Measurements from ENCODE around the gene KLHL7.
"Not testable (repeated sequence)": the region's sequence is repeated elsewhere in the genome, so short reads cannot be mapped to it uniquely, and the experiment has no call there.

- TF ChIP-seq EGR1 (IDR thresholded peaks at IDR 0.05; ENCODE audit: low read depth in 2 of 2); GABPA (IDR thresholded peaks at IDR 0.05 in 1 of 2, conservative IDR thresholded peaks at IDR 0.05 in 1 of 2); JUND (IDR thresholded peaks at IDR 0.05); FOXA2 (IDR thresholded peaks at IDR 0.05); SP1 (IDR thresholded peaks at IDR 0.05); RAD21 (IDR thresholded peaks at IDR 0.05); TAF1 (conservative IDR thresholded peaks at IDR 0.05); YY1 (IDR thresholded peaks at IDR 0.05); HNF4G (IDR thresholded peaks at IDR 0.05); NR2F2 (IDR thresholded peaks at IDR 0.05): not testable (repeated sequence)
- TF ChIP-seq, protein P1, sequence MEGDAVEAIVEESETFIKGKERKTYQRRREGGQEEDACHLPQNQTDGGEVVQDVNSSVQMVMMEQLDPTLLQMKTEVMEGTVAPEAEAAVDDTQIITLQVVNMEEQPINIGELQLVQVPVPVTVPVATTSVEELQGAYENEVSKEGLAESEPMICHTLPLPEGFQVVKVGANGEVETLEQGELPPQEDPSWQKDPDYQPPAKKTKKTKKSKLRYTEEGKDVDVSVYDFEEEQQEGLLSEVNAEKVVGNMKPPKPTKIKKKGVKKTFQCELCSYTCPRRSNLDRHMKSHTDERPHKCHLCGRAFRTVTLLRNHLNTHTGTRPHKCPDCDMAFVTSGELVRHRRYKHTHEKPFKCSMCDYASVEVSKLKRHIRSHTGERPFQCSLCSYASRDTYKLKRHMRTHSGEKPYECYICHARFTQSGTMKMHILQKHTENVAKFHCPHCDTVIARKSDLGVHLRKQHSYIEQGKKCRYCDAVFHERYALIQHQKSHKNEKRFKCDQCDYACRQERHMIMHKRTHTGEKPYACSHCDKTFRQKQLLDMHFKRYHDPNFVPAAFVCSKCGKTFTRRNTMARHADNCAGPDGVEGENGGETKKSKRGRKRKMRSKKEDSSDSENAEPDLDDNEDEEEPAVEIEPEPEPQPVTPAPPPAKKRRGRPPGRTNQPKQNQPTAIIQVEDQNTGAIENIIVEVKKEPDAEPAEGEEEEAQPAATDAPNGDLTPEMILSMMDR (IDR thresholded peaks at IDR 0.05; ENCODE audit: low read depth, low read length, missing input control) = not testable (repeated sequence)
- TF ChIP-seq, protein P2, sequence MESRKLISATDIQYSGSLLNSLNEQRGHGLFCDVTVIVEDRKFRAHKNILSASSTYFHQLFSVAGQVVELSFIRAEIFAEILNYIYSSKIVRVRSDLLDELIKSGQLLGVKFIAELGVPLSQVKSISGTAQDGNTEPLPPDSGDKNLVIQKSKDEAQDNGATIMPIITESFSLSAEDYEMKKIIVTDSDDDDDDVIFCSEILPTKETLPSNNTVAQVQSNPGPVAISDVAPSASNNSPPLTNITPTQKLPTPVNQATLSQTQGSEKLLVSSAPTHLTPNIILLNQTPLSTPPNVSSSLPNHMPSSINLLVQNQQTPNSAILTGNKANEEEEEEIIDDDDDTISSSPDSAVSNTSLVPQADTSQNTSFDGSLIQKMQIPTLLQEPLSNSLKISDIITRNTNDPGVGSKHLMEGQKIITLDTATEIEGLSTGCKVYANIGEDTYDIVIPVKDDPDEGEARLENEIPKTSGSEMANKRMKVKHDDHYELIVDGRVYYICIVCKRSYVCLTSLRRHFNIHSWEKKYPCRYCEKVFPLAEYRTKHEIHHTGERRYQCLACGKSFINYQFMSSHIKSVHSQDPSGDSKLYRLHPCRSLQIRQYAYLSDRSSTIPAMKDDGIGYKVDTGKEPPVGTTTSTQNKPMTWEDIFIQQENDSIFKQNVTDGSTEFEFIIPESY (IDR thresholded peaks at IDR 0.05) = not testable (repeated sequence)
- TF ChIP-seq, protein P3, sequence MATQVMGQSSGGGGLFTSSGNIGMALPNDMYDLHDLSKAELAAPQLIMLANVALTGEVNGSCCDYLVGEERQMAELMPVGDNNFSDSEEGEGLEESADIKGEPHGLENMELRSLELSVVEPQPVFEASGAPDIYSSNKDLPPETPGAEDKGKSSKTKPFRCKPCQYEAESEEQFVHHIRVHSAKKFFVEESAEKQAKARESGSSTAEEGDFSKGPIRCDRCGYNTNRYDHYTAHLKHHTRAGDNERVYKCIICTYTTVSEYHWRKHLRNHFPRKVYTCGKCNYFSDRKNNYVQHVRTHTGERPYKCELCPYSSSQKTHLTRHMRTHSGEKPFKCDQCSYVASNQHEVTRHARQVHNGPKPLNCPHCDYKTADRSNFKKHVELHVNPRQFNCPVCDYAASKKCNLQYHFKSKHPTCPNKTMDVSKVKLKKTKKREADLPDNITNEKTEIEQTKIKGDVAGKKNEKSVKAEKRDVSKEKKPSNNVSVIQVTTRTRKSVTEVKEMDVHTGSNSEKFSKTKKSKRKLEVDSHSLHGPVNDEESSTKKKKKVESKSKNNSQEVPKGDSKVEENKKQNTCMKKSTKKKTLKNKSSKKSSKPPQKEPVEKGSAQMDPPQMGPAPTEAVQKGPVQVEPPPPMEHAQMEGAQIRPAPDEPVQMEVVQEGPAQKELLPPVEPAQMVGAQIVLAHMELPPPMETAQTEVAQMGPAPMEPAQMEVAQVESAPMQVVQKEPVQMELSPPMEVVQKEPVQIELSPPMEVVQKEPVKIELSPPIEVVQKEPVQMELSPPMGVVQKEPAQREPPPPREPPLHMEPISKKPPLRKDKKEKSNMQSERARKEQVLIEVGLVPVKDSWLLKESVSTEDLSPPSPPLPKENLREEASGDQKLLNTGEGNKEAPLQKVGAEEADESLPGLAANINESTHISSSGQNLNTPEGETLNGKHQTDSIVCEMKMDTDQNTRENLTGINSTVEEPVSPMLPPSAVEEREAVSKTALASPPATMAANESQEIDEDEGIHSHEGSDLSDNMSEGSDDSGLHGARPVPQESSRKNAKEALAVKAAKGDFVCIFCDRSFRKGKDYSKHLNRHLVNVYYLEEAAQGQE (IDR thresholded peaks at IDR 0.05) = not testable (repeated sequence)
- TF ChIP-seq, protein P4, sequence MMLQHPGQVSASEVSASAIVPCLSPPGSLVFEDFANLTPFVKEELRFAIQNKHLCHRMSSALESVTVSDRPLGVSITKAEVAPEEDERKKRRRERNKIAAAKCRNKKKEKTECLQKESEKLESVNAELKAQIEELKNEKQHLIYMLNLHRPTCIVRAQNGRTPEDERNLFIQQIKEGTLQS (IDR thresholded peaks at IDR 0.05) = not testable (repeated sequence)
Observed at GRCh38 chr7:23224364-23224763, 118.8 kb downstream of the KLHL7 start.
